Body of pancreas (tissue), 4 donors: Measurements from ENCODE around the gene EVL. TPM values are rescaled to one million over a fixed set of nuclear protein-coding genes. Genes with fewer than 3 reads are reported as not detected.
"Not testable (repeated sequence)": the region's sequence is repeated elsewhere in the genome, so short reads cannot be mapped to it uniquely, and the experiment has no call there.

ENCODE experiments used
- ATAC-seq: fragments of 150-250 bp; one replicate; pipeline ENCODE4 v1.9.1; 2016
- DNase-seq, 4 donors: peaks; one replicate each; pipeline ENCODE4 v3.0.0-alpha.2; 2019
- H3K27ac ChIP-seq, 4 donors: fragments of 200-600 bp; sonication (generic); 1 replicate in 3 of 4; 2 replicates in 1 of 4; pipeline versions ENCODE4 v1.5.1 to v1.6.1; 2016 to 2019; ENCODE audit warnings: mild to moderate bottlenecking in 1 of 4, mixed read lengths in 1 of 4, moderate library complexity in 1 of 4
- H3K27me3 ChIP-seq, 2 donors: fragments of 200-600 bp; sonication (generic); one replicate each; pipeline ENCODE4 v1.6.0; 2016; ENCODE audit warnings: mild to moderate bottlenecking in 1 of 2
- H3K36me3 ChIP-seq, 2 donors: fragments of 200-600 bp; sonication (generic); replicated peaks in 1 of 2; 2 replicates each; pipeline ENCODE4 v1.5.1; 2016; ENCODE audit warnings: low read depth in 2 of 2; ENCODE audit not compliant: insufficient read depth in 1 of 2
- H3K4me1 ChIP-seq: fragments of 200-600 bp; sonication (generic); one replicate; pipeline ENCODE4 v1.6.0; 2016
- H3K4me3 ChIP-seq, 2 donors: fragments of 200-600 bp; sonication (generic); 1 replicate in 1 of 2; 2 replicates in 1 of 2; pipeline ENCODE4 v1.5.1; 2016 to 2019
- H3K9me3 ChIP-seq, 3 donors: fragments of 200-600 bp; sonication (generic); 1 replicate in 2 of 3; 2 replicates in 1 of 3; pipeline ENCODE4 v1.5.1; 2016
- CTCF ChIP-seq, 7 experiments: fragments of 450-650 bp in 4 of 7; fragments of 200-600 bp in 3 of 7; sonication (generic) in 3 of 7; IDR thresholded peaks; one replicate each; pipeline ENCODE4 v1.5.1; 2016 to 2019; ENCODE audit warnings: antibody characterized with exemption in 7 of 7
- POLR2A ChIP-seq, 3 donors: fragments of 450-650 bp; IDR thresholded peaks; one replicate each; pipeline ENCODE4 v1.6.1; 2016; ENCODE audit warnings: antibody characterized with exemption in 3 of 3, mild to moderate bottlenecking in 2 of 3
- WGBS, 2 donors: methylation state at CpG; one replicate each; pipeline ENCODE4 v1.1.5; 2017; 5-methylcytosine and 5-hydroxymethylcytosine counted together
- intact Hi-C: fragments of 100-400 bp; cut with DNase I; formaldehyde crosslinking; loops from one replicate; pipeline ENCODE4 v1.15.1; 2023
- total RNA-seq, 2 donors: library from RNA; depleted of rRNA; stranded (reverse); fragments of >200 nt; gene quantifications; one replicate each; pipeline ENCODE4 v1.1.0, GENCODE V29; 2016

The EVL gene
- total RNA-seq, 2 donors from 2014 or later, result 22.3 to 57.7 TPM

DNA sequence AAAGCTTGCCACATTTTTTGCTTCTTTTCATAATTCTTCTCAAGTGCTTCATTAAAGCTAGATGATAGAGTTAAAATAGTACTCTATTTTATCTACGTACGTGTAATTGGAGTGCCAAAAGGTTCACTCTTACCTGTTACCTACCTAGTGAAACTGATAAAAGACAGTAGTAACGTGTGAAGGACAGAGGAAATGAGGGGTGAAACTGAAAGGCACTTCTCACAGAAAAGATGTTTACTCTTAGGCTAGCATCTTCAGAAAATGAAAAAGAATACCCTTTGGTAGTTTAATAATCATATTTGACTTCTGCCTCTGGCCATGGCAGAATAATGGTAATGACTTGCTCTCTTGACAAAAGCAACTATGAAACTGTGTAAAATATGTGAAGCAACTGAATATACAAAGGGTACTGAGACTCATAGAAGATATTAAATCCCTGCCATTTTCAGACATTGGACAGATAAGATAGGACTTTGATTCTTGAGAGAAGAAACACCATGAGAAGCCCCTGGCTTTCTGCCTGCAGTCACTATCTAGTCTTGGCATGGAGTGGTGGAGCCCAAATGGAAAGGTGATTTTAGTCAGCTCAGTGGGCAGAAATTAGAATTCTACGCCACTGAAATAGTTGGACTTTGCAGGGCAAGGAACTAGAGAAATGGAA lies 6.3 kb upstream of the EVL start:
- H3K4me3 ChIP-seq, result no peak overlapping the region
- no peaks in the 10 kb centered on the region for H3K4me1 ChIP-seq
- no peaks in the 10 kb centered on the region for H3K9me3 ChIP-seq
- no peak overlapping the region for H3K27ac ChIP-seq
- 63 to 75% methylated on average over 4 of the region's 4 CpGs for WGBS, 2 donors
- intact Hi-C loops, result no loop called here
- DNase-seq (no peak), ATAC-seq (no peak)
- TF ChIP-seq POLR2A (IDR thresholded peaks at IDR 0.05) (no peak), CTCF (IDR thresholded peaks at IDR 0.05) (no peak)
- H3K27me3 ChIP-seq, result no peaks in the 10 kb centered on the region
- no peaks in the 10 kb centered on the region for H3K36me3 ChIP-seq

DNA sequence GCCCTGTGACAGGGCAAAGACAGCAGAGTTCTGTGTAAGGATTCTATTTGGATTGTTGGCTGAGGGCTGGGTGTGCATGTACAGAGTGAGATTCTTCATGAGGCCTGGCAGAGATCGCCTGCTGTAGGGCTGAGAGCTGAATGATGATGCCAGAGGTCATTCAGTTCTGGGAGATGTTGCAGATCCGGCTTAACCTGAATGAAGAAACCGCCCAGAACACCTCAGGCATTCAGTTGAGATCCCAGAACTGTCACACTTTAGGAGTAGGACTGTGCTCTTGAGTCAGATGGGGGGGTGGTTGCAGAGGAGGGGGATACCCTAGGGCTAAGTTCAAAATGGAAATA lies 5.8 kb upstream of the EVL start:
- H3K4me1 ChIP-seq, result no peaks in the 10 kb centered on the region
- H3K4me3 ChIP-seq, result no peak overlapping the region
- no peak for TF ChIP-seq CTCF (IDR thresholded peaks at IDR 0.05)
- TF ChIP-seq POLR2A (IDR thresholded peaks at IDR 0.05), result no peak
- WGBS, 2 donors, result 78 to 85% methylated on average over 3 of the region's 3 CpGs
- no peak for ATAC-seq
- DNase-seq, result no peak
- no peak overlapping the region for H3K27ac ChIP-seq
- H3K36me3 ChIP-seq, result no peaks in the 10 kb centered on the region
- no peaks in the 10 kb centered on the region for H3K9me3 ChIP-seq
- intact Hi-C loops, result no loop called here
- H3K27me3 ChIP-seq, result no peaks in the 10 kb centered on the region

DNA sequence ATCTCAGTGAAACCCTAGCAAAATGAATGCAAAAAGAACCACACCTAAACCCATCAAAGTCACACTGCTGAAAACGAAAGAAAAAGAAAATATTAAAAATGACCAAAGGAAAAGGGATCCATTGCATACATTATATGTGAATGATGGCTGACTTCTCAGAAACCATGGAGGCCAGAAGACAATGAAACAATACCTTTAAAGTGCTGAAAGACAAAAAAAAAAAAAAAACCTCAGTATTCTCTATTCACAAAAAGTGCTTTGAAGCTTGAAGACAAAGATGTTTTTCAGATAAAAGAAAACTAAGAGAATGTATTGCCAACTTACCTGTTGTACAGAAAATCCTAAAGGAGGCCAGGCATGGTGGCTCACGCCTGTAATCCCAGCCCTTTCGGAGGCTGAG lies 4.5 kb upstream of the EVL start:
- TF ChIP-seq POLR2A (IDR thresholded peaks at IDR 0.05), result no peak
- no peak for TF ChIP-seq CTCF (IDR thresholded peaks at IDR 0.05)
- ATAC-seq (no peak), DNase-seq (no peak)
- Histone ChIP-seq H3K4me3 (no peak overlapping the region), H3K36me3 (no peaks in the 10 kb centered on the region), H3K27ac (no peak overlapping the region), H3K9me3 (no peaks in the 10 kb centered on the region), H3K4me1 (no peaks in the 10 kb centered on the region), H3K27me3 (no peaks in the 10 kb centered on the region)
- intact Hi-C loops, result no loop called here
- 88 to 95% methylated on average over 3 of the region's 3 CpGs for WGBS, 2 donors

GRCh38 chr14:100062590-100062989 lies 2.6 kb upstream of the EVL start:
- intact Hi-C loops, result no loop called here
- Histone ChIP-seq H3K4me3 (no peak overlapping the region), H3K36me3 (no peaks in the 10 kb centered on the region), H3K4me1 (no peaks in the 10 kb centered on the region), H3K27me3 (no peaks in the 10 kb centered on the region), H3K27ac (no peak overlapping the region), H3K9me3 (no peaks in the 10 kb centered on the region)
- ATAC-seq (no peak), DNase-seq (no peak)
- WGBS, 2 donors, result 87 to 90% methylated on average over 4 of the region's 4 CpGs
- TF ChIP-seq POLR2A (IDR thresholded peaks at IDR 0.05) (no peak), CTCF (IDR thresholded peaks at IDR 0.05) (no peak)

DNA sequence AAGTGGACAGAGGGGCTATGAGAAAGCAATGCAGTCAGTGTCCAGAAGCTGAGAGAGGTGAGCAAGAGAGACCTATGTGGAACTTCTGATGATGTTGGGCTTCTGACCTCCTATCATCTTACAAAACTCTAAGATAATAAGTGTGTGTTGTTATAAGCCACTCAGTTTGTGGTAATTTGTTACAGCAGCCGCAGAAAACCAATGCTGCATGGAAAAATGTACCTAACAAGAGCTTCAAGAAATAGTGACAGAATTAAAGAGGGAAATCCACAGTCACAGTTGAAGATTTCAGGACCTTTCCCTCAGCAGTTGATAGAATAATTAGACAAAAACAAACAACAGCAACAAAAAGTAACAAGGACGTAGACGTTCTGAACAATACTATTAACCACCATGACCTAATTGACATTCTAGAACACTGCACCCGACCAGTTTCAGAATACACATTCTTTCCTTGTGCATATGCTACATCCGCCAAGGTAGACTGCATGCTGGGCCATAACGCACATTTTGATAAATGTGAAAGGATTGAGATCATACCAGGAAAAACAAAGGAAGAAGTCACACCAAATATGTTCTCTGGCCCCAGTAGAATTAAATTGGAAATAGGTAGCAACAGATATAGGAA lies 1.8 kb upstream of the EVL start:
- intact Hi-C loops, result no loop called here
- Histone ChIP-seq H3K9me3 (no peaks in the 10 kb centered on the region), H3K27me3 (no peaks in the 10 kb centered on the region), H3K27ac (no peak overlapping the region), H3K36me3 (no peaks in the 10 kb centered on the region), H3K4me3 (no peak overlapping the region), H3K4me1 (no peaks in the 10 kb centered on the region)
- 82 to 87% methylated on average over 6 of the region's 6 CpGs for WGBS, 2 donors
- no peak for DNase-seq
- ATAC-seq, result no peak
- no peak for TF ChIP-seq CTCF (IDR thresholded peaks at IDR 0.05)

DNA sequence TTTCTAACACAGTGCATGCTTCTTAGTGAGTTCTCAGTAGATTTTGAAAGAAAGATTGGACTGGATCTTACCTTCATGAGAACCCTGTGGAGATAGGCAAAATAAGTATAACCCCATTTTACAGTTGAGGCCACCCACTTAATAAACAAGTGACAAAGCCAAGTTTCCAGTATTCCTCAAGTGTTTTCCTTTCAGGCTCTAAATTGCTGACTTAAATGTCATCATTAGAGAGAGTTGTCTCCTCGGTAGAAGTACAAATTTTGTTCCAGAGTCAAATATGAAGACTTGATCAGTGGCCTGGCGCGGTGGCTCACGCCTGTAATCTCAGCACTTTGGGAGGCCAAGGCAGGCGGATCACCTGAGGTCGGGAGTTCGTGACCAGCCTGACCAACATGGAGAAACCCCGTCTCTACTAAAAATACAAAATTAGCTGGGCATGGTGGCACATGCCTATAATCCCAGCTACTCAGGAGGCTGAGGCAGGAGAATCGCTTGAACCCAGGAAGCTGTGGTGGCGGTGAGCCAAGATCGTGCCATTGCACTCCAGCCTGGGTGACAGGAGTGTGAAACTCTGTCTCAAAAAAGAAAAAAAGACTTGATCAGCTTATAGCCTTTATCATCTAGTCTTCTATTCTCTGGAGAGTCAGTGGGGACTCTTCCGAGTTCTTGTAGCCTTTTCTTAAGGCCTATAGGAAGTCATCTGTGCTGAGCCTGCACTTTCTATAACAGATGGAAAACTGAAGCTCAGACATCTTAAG lies 708 bp upstream of the EVL start:
- 75 to 88% methylated on average over 12 of the region's 12 CpGs for WGBS, 2 donors
- DNase-seq, intact Hi-C loops, H3K4me3 ChIP-seq, ATAC-seq, H3K27me3 ChIP-seq, H3K9me3 ChIP-seq, H3K4me1 ChIP-seq, H3K36me3 ChIP-seq: not testable (repeated sequence)
- peak overlapping the region in 1 of 4 donors; percentile 52 for H3K27ac ChIP-seq
